Posterior cingulate gyrus (tissue), 11 donors: ENCODE results near the gene ATF2.

Source experiments
- DNase-seq, 10 donors: peaks; one replicate each; pipeline versions ENCODE4 v3.0.0 to v3.0.0-alpha.2; 2020 to 2021; ENCODE audit warnings: mixed read lengths in 3 of 10
- intact Hi-C: fragments of 100-400 bp; cut with DNase I; formaldehyde crosslinking; loops from one replicate; pipeline ENCODE4 v1.15.1; 2023

Gene ATF2

DNA sequence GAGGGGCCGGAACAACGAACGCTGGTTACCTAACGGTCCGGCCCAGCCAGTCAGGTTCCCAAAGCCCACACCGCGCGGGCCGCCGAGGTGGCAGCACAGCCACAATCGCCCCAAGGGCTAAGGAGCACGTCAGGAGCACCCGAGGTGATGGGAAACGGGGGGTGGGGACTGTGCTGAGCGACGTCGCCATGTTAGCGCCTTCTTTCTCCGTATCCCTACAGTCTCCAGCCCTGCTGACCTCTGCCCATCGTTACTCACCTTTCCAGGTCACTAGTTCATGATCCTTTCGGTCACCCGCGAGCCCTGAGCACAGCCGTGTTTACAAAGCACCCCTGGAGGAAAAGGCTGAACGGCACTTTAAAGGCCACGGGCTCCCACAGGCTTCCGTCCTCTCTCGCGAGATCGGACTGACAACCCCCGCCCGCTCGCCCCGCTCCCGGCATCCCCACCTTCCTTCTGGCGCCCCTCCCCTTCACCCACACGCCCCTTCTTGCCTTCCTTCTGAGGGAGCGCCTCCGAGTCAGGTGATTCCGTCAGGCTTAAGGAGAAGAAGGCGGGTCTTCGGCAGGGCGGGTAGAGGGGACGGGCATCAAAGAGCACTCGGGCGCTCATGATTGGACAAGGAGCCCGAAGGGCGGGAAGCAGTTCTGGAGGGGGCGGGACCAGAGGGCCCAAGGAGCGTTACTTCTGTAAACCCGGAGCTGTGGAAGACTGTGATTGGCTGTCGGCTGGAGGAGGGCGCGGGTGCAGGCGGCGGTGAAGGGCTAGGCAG, at the start of gene ATF2:
Gene ATF2 (minus strand): TSS at position 412 of the 772 bp plus-strand sequence. CDS start 31,760 bp downstream, outside the sequence.
- DNase-seq: peak; percentile 86 to 100 (median 96)
- intact Hi-C loops: no loop called here

- intact Hi-C loops: no loop called here
- DNase-seq: peak in 9 of 10 donors; percentile 9 to 86 (median 47)
Observed at GRCh38 chr2:175207741-175208438, 39.9 kb upstream of the ATF2 start.

DNA sequence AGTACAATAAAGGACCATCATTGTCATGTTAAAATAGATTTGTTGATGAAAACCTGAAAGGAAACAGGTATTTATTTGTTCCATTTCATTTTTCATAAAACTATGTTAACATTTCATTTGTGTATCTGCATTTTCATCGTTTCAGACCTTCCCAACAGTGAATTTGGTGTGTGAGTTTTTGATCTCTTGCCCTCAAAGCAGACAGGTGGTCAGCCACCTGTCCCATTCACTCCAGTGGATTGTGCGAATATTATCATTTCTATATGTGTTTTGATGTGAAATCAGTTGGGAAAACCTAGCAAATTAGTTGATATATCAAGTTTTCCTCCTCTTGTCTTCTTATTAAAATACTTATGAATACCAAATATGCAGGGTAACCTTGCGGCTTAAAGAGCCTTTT, 38.9 kb upstream of the ATF2 start:
- intact Hi-C loops: no loop called here

DNA sequence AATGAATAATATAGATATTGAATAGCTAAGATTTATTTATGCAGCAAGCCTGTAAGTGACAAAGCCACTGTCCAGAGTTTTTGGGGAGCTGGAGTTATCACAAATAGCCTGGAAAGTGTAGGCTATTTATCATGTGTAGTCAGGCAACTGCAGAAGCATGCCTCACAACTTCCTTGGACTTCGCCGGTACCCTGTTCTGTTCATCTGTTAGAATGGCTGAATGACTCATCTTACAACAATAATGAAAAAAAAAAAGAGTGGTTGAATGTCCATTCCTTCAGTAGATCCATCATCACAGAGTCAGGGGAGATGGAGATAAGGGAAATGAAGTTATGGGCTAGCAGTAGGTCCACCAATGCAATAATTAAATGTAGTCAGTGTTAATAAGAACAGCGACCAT, 37.5 kb upstream of the ATF2 start:
- intact Hi-C loops: no loop called here

More for the DNA sequence above, 38.9 kb upstream of the ATF2 start:
- DNase-seq: no peak

GRCh38 chr2:175203621-175204496, 35.9 kb upstream of the ATF2 start:
- intact Hi-C loops: no loop called here
- peak in 8 of 10 donors; percentile 21 to 89 (median 52) for DNase-seq

More for the DNA sequence above, 37.5 kb upstream of the ATF2 start:
- no peak for DNase-seq

DNA sequence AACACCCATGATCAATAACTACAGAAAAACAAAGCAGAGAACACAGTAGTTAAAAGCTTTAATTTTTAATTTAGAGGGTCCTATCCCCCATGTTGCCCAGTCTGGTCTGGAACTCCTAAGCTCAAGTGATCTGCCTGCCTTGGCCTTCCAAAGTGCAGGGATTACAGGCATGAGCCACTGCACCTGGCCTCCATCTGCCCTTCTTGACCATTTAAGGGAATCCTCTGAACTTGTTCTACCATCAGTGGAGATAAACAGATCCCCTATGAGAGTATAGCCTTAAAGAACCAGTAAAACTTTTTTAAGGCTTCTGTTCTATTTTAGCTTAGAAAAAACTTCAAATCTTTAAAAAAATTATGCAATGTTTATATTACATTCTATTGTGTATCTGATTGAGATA, 27.0 kb upstream of the ATF2 start:
- DNase-seq: no peak
- intact Hi-C loops: no loop called here

GRCh38 chr2:175188761-175189160, 20.8 kb upstream of the ATF2 start:
- intact Hi-C loops: no loop called here
- no peak for DNase-seq

DNA sequence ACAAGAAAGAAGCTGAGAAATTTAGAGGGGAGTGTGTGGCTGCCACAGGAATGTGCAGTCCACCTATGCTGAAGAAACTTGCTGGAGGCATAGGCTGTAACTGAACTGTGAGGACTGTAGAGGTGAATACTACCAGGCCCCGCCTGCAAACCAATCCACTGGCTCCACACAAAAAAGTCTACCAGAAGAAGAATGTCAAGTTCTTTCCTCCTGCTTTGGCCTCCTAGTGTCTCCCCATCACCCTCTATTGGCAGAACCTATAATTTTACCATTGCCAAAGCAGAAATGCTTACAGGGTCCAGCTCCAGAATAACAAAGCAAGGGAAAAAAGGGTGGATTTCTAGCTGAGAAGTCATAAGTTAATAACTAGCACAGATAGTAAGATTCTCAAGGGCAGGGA, 19.4 kb upstream of the ATF2 start:
- intact Hi-C loops: no loop called here
- DNase-seq: no peak

- intact Hi-C loops: no loop called here
Observed at GRCh38 chr2:175183674-175184073, 15.7 kb upstream of the ATF2 start.

GRCh38 chr2:175181877-175182308, 13.9 kb upstream of the ATF2 start:
- intact Hi-C loops: no loop called here
- no peak for DNase-seq

More at GRCh38 chr2:175183674-175184073, 15.7 kb upstream of the ATF2 start:
- DNase-seq: no peak

DNA sequence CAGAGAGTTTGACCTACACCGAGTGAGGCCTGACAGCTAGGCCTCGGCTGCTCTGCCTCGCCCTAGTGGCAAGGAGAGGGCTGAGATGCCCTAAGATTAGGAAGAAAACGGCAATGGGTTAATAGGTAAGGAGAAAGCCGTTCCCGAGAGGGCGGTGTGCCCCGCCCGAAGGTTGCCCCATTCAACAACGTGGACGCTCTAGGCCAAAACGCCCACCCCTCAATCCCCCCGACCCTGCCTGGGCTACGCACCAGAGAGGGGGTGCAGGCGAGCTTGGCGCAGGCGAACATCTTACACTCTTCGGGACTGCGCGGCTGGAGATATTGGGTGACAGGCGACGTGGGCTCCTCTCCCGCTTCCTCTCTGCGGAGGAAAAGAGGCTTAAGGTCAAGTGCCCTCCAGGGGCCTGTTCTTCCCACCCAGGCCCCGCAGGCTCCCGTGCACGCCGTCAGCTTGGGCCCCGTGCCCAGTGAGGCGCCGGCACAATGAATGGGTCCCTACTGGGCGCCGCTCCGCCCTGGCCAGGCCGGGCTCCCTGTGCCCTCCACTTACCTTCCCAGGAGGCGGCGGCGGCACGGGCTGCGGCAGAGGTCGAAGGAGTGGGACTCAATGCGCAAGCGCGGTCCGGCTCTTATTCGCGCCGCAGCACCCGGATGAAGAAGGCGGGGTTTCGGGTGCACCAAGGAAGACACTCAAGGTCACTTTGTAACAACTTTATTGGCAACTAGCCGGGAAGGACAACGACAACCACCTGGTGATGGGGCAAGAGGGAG, 13.3 kb upstream of the ATF2 start, which contains the start of gene ATP5MC3:
Gene ATP5MC3 (minus strand): TSS at position 607 of the 773 bp plus-strand sequence. CDS start 317 bp downstream, at position 290.
- DNase-seq: peak; percentile 88 to 99 (median 92)
- intact Hi-C loops: no loop called here

- DNase-seq: peak in 6 of 10 donors; percentile 16 to 83 (median 47)
- intact Hi-C loops: no loop called here
Observed at GRCh38 chr2:175180701-175181103, 12.7 kb upstream of the ATF2 start.

GRCh38 chr2:175176624-175177023, 8.6 kb upstream of the ATF2 start:
- intact Hi-C loops: no loop called here
- no peak for DNase-seq

DNA sequence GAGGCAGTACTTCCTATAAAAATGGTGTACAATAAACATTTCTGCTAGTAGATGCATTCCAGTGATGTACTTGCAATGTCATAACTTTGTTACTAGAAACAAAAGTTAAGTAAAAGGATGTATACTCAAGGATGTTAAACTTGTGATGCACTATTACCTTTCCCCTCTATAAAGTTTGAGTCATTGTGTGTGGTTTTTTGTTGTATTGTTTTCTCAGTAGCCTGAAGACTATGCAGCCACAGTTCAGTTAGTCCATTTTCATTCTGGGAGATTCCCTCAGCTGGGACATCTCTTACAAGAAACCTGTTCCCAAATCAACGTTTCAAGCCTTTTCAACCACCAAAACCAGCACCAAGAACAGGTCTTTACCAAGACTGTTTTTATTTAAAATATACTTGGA, 7.9 kb upstream of the ATF2 start:
- intact Hi-C loops: no loop called here
- no peak for DNase-seq

- intact Hi-C loops: no loop called here
- DNase-seq: no peak
Observed at GRCh38 chr2:175175320-175175719, 7.3 kb upstream of the ATF2 start.

- no peak for DNase-seq
- intact Hi-C loops: no loop called here
Observed at GRCh38 chr2:175170659-175171304, 2.8 kb upstream of the ATF2 start.

- DNase-seq: no peak
- intact Hi-C loops: no loop called here
Observed at GRCh38 chr2:175169191-175169590, 1.2 kb upstream of the ATF2 start.

DNA sequence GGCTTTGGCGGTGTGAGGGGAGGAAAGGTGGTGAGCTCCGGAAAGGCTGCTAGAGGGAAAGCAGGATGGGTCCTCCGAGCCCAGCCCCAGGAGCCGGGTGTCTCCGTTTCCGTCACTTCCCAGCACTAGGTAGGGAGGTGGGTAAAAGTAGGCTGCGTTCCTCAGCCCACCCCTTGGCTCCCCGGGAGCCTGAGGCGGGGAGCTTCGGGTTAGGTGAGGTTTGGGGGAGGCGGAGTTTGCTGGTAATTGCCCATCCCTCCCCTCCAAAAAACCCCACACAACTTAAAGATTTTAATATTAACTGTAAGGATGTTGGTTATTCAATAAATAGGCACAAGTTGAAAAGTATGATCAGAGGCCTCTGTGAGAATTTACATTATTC, 552 bp upstream of the ATF2 start:
- intact Hi-C loops: no loop called here
- no peak for DNase-seq

DNA sequence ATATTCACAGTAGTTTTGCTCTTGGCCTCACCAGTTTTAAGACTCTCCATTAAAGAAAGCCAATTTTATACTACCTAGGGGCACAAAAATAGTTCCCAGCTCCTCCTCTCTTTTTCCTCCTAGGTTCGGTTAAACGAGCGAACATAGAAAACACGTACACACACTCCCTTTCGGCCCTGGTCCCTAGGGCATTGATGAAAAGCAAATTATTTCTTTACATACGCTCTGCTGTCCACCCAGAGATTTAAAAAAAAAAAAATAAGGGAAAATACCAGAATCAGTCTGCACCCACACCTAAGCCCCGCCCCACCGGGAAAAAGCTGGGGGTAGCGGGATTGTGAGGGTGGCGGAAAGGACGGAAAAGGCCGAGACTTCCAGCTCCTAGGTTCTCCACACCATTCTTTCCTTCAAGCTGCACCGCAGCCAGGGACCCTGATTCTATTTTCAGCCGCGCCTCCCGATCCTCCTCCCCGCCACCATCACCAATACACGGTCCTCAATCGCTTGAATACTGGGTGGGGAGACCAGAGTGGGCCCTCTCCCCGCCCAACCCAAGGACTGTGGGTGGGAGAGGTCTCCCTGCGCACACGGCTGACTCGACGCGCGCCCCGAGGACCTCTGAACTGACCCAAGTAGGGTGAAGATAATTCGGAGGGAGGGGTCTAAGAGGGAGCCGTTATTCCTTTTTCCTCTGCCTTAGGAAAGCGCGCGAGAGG, 769 bp downstream of the ATF2 start:
- DNase-seq: peak in 7 of 10 donors; percentile 10 to 88 (median 28)
- intact Hi-C loops: no loop called here
